ENCODE data around the gene CHRM1. TPM values are rescaled to one million over a fixed set of nuclear protein-coding genes. Genes with fewer than 3 reads are reported as not detected.
"Not testable (repeated sequence)": the region's sequence is repeated elsewhere in the genome, so short reads cannot be mapped to it uniquely, and the experiment has no call there.

Gene CHRM1
- total RNA-seq, 1 donor from 2014 or later, result 6.8 TPM

GRCh38 chr11:62860835-62861563 is 60.2 kb downstream of the CHRM1 start:
- ATAC-seq (no peak), DNase-seq (no peak)
- no peak for TF ChIP-seq CTCF (IDR thresholded peaks at IDR 0.05)
- no peak overlapping the region for H3K27ac ChIP-seq
- intact Hi-C loops (cut with DNase I), result no loop called here
- no peak overlapping the region for H3K4me3 ChIP-seq
- no peaks in the 10 kb centered on the region for H3K27me3 ChIP-seq (ENCODE audit: low read depth)
- H3K9me3 ChIP-seq, result no peaks in the 10 kb centered on the region
- peaks cover 20% of the 10 kb centered on the region for H3K4me1 ChIP-seq
- H3K36me3 ChIP-seq, result no peaks in the 10 kb centered on the region

- H3K4me3 ChIP-seq; H3K27ac ChIP-seq; H3K36me3 ChIP-seq; H3K9me3 ChIP-seq; ATAC-seq; H3K27me3 ChIP-seq (ENCODE audit: low read depth); DNase-seq; intact Hi-C loops (cut with DNase I): not testable (repeated sequence)
- peaks cover 27% of the 10 kb centered on the region for H3K4me1 ChIP-seq
These were observed 61.9 kb downstream of the CHRM1 start for GRCh38 chr11:62859281-62859703.

Other genes with a start within 250 kb of the CHRM1 start
- gene UQCC3, start 249.7 kb downstream of the CHRM1 start, total RNA-seq, result 6.1 TPM
- gene LBHD1, start 249.1 kb downstream of the CHRM1 start, total RNA-seq, result 11.1 TPM
- gene UBXN1, start 242.3 kb downstream of the CHRM1 start, total RNA-seq, result 116 TPM
- 3.4 TPM for gene LRRN4CL, start 231.8 kb downstream of the CHRM1 start, total RNA-seq
- 87.0 TPM for gene BSCL2, start 213.9 kb downstream of the CHRM1 start, total RNA-seq
- not detected for gene GNG3, start 213.7 kb downstream of the CHRM1 start, total RNA-seq
- gene HNRNPUL2, start 193.9 kb downstream of the CHRM1 start, total RNA-seq, result 46.1 TPM
- 24.3 TPM for gene TTC9C, start 192.9 kb downstream of the CHRM1 start, total RNA-seq
- 11.6 TPM for gene ZBTB3, start 167.2 kb downstream of the CHRM1 start, total RNA-seq
- gene POLR2G, start 159.8 kb downstream of the CHRM1 start, total RNA-seq, result 57.5 TPM
- 23.6 TPM for gene TAF6L, start 150.0 kb downstream of the CHRM1 start, total RNA-seq
- 54.6 TPM for gene TMEM179B, start 134.0 kb downstream of the CHRM1 start, total RNA-seq
- gene TMEM223, start 129.4 kb downstream of the CHRM1 start, total RNA-seq, result 17.2 TPM
- gene NXF1, start 115.9 kb downstream of the CHRM1 start, total RNA-seq, result 93.2 TPM
- gene STX5, start 89.3 kb downstream of the CHRM1 start, total RNA-seq, result 42.0 TPM
- not detected for gene TEX54, start 88.5 kb downstream of the CHRM1 start, total RNA-seq
- gene WDR74, start 81.8 kb downstream of the CHRM1 start, total RNA-seq, result 35.3 TPM
- 214 TPM for gene SLC3A2, start 40.5 kb downstream of the CHRM1 start, total RNA-seq
- gene SLC22A6, start 63.6 kb upstream of the CHRM1 start, total RNA-seq, result not detected
- gene SLC22A8, start 94.5 kb upstream of the CHRM1 start, total RNA-seq, result not detected
- not detected for gene SLC22A24, start 222.9 kb upstream of the CHRM1 start, total RNA-seq